ENCODE results near the gene KDM4C. TPM values are rescaled to one million over a fixed set of nuclear protein-coding genes. Genes with fewer than 3 reads are reported as not detected.

Gene KDM4C
- total and polyA plus RNA-seq, 7 donors: 16.4 to 33.5 (median 28.8) TPM

DNA sequence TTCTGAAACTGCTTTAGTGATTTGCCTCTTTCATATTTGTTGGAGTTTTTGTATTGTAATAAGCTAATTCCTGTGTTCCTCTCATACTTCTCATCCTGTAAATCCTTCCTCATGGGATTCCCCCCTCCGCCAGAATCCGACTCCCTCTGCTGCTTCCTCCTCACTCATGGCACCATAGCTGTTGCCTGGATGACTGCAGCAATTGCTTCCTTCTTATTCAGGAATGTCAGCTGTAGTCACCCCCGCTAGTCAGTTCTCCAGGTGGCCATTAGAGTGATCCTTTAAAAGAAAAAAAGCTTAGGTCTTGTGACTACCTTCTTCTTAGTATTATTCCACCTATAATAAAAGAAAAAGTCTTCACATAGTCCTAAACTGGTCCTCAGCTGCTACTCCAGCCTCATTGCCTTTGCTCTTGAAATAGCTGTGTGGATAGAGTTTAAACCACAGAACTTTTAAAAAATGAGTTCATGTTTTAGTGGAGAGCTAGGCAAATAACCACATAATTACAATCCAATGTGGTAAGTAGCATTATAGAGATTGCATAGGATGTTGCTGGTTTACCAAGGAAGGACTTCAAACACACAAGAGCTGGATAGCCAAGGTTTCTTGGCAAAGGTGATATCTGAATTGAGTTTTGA, 227.3 kb downstream of the KDM4C start:
- 95 to 96% methylated on average over 3 of the region's 3 CpGs for WGBS, 2 donors
- no peak overlapping the region for H3K27ac ChIP-seq

DNA sequence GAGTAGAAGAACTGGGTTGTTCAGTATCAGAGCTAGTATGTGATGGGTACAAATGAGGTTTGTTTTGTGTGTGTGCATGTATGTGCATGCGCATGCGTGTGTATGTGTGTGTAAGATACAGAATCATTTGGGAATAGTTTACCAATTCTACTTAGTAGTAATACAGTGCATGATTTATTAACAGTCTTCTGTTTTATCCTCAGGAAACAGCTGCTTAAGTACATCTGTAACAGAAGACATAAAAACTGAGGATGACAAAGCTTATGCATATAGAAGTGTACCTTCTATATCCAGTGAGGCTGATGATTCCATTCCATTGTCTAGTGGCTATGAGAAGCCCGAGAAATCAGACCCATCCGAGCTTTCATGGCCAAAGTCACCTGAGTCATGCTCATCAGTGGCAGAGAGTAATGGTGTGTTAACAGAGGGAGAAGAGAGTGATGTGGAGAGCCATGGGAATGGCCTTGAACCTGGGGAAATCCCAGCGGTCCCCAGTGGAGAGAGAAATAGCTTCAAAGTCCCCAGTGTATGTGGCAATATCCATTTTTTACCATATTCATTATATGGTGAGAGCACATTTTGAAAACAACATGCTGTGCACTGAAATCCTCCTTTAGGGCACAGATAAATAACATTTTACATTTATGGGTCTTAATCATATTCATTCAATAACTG, 228.5 kb downstream of the KDM4C start:
- 84 to 85% methylated on average over 5 of the region's 5 CpGs for WGBS, 2 donors
- no peaks in the 10 kb centered on the region for H3K4me1 ChIP-seq
- no peaks in the 10 kb centered on the region for H3K9me3 ChIP-seq
- no peak overlapping the region for H3K27ac ChIP-seq
- intact Hi-C loops (cut with DNase I): no loop called here
- H3K36me3 ChIP-seq: peaks cover 5 to 55% (median 17%) of the 10 kb centered on the region in 4 donors
- H3K4me3 ChIP-seq: no peak overlapping the region
- no peak for DNase-seq
- no peaks in the 10 kb centered on the region for H3K27me3 ChIP-seq
- TF ChIP-seq, protein P1, sequence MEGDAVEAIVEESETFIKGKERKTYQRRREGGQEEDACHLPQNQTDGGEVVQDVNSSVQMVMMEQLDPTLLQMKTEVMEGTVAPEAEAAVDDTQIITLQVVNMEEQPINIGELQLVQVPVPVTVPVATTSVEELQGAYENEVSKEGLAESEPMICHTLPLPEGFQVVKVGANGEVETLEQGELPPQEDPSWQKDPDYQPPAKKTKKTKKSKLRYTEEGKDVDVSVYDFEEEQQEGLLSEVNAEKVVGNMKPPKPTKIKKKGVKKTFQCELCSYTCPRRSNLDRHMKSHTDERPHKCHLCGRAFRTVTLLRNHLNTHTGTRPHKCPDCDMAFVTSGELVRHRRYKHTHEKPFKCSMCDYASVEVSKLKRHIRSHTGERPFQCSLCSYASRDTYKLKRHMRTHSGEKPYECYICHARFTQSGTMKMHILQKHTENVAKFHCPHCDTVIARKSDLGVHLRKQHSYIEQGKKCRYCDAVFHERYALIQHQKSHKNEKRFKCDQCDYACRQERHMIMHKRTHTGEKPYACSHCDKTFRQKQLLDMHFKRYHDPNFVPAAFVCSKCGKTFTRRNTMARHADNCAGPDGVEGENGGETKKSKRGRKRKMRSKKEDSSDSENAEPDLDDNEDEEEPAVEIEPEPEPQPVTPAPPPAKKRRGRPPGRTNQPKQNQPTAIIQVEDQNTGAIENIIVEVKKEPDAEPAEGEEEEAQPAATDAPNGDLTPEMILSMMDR (IDR thresholded peaks at IDR 0.05): no peak
- no peak for TF ChIP-seq POLR2A (IDR thresholded peaks at IDR 0.05)
- TF ChIP-seq POLR2AphosphoS5 (IDR thresholded peaks at IDR 0.05): no peak
- TF ChIP-seq EP300 (IDR thresholded peaks at IDR 0.05): no peak

More for the DNA sequence above, 227.3 kb downstream of the KDM4C start:
- intact Hi-C loops (cut with DNase I): no loop called here
- Histone ChIP-seq H3K4me3 (no peak overlapping the region), H3K27me3 (no peaks in the 10 kb centered on the region), H3K4me1 (no peaks in the 10 kb centered on the region), H3K9me3 (no peaks in the 10 kb centered on the region), H3K36me3 (peaks cover 5 to 47% (median 16%) of the 10 kb centered on the region in 4 donors)
- TF ChIP-seq EP300 (IDR thresholded peaks at IDR 0.05): no peak
- no peak for TF ChIP-seq POLR2A (IDR thresholded peaks at IDR 0.05)
- TF ChIP-seq POLR2AphosphoS5 (IDR thresholded peaks at IDR 0.05): no peak
- TF ChIP-seq, protein P1 (IDR thresholded peaks at IDR 0.05): no peak
- no peak for DNase-seq

DNA sequence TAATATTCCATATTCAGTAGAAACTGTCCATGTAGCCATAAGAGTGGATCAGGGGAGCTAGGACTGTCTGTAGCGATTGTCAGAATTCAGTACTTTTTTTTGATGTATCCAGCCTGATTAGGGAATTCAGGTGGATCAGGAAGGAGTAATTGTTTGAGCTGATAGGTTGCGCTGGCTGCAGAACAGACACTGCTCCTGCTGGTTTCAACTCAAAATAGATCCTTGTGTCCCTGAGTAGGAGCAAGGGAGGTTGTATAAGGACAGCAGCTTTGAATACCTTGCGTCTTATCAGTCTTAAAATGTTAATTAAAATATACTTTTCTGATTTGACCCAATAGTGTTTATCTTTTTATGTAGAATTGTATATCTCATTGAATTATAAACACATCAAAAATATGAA, 229.6 kb downstream of the KDM4C start:
- Histone ChIP-seq H3K27ac (no peak overlapping the region), H3K36me3 (peaks cover 5 to 61% (median 17%) of the 10 kb centered on the region in 4 donors), H3K4me1 (no peaks in the 10 kb centered on the region), H3K27me3 (no peaks in the 10 kb centered on the region), H3K4me3 (no peak overlapping the region), H3K9me3 (no peaks in the 10 kb centered on the region)
- intact Hi-C loops (cut with DNase I): no loop called here
- TF ChIP-seq POLR2AphosphoS5 (IDR thresholded peaks at IDR 0.05): no peak
- TF ChIP-seq, protein P1 (IDR thresholded peaks at IDR 0.05): no peak
- TF ChIP-seq POLR2A (IDR thresholded peaks at IDR 0.05): no peak
- no peak for TF ChIP-seq EP300 (IDR thresholded peaks at IDR 0.05)
- no peak for DNase-seq
- 87 to 99% methylated on average over 3 of the region's 3 CpGs for WGBS, 2 donors

DNA sequence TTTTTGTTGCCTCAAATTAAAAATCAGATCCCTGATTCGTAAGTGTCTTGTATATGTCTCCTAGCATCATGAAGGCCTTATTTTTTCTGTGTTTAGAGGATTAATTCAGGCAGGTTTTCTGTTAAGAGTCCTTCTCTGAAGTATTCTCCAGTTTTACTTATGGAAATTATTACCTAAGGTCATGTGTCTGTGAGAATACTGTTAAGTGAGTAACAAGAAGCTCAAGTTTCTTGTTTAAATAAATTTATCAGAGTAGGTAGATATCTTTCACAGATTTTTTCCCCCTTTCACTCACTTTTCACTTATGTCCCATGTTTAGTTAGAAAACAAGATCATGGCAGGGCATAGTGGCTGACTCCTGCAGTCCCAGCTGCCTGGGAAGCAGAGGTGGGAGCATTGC, 233.6 kb downstream of the KDM4C start:
- intact Hi-C loops (cut with DNase I): no loop called here
- 98% methylated on average over 1 of the region's 1 CpG for WGBS, 2 donors
- TF ChIP-seq EP300 (IDR thresholded peaks at IDR 0.05) (no peak), POLR2A (IDR thresholded peaks at IDR 0.05) (no peak), POLR2AphosphoS5 (IDR thresholded peaks at IDR 0.05) (no peak)
- TF ChIP-seq, protein P1 (IDR thresholded peaks at IDR 0.05): no peak
- no peak for DNase-seq
- H3K27me3 ChIP-seq: no peaks in the 10 kb centered on the region
- H3K27ac ChIP-seq: no peak overlapping the region
- no peak overlapping the region for H3K4me3 ChIP-seq
- H3K36me3 ChIP-seq: peaks cover 2 to 57% (median 7%) of the 10 kb centered on the region in 4 donors
- H3K4me1 ChIP-seq: no peaks in the 10 kb centered on the region
- no peaks in the 10 kb centered on the region for H3K9me3 ChIP-seq

Measured in sigmoid colon (tissue), 7 donors.